ENCODE results near the gene UGT1A9. TPM values are rescaled to one million over a fixed set of nuclear protein-coding genes. Genes with fewer than 3 reads are reported as not detected.

UGT1A9 gene
- total and polyA plus RNA-seq, 2 experiments from 2014 or later, result not detected

GRCh38 chr2:233690444-233690843 is 18.7 kb downstream of the UGT1A9 start:
- Histone ChIP-seq H3F3A (replicated peaks; ENCODE audit: low read depth) (no peaks in the 10 kb centered on the region), H4K20me1 (replicated peaks; ENCODE audit: insufficient read depth) (no peaks in the 10 kb centered on the region; the same call in 1 of the 2 replicates), H2AFZ (no peak overlapping the region), H3K4me3 (no peak overlapping the region), H3K9me2 (ENCODE audit: insufficient read depth) (peaks cover 16% of the 10 kb centered on the region; the same call in 1 of the 2 replicates), H3K79me2 (replicated peaks; ENCODE audit: insufficient read depth) (no peaks in the 10 kb centered on the region), H3K4me1 (ENCODE audit: insufficient read depth) (peaks cover 7% of the 10 kb centered on the region; the same call in 1 of the 2 replicates), H3K36me3 (ENCODE audit: insufficient read depth) (no peaks in the 10 kb centered on the region), H3K27ac (ENCODE audit: low read depth) (no peak overlapping the region), H3K27me3 (ENCODE audit: insufficient read depth) (no peaks in the 10 kb centered on the region), H3K4me2 (no peak overlapping the region)
- no peak overlapping the region for H3K4me3 Mint-ChIP-seq
- H3K27me3 Mint-ChIP-seq (ENCODE audit: insufficient read depth, low read depth, poor library complexity), result peaks cover 2% of the 10 kb centered on the region
- no peak for ATAC-seq
- TF ChIP-seq ETS1 (IDR thresholded peaks at IDR 0.05), result no peak
- TF ChIP-seq JUNB (IDR thresholded peaks at IDR 0.05; ENCODE audit: unreplicated experiment), result no peak
- no peak for TF ChIP-seq REST (IDR thresholded peaks at IDR 0.05; ENCODE audit: unreplicated experiment)
- TF ChIP-seq ZNF462 (CRISPR knock-in tag; IDR thresholded peaks at IDR 0.05), result no peak
- TF ChIP-seq CREB1 (CRISPR knock-in tag; IDR thresholded peaks at IDR 0.05; ENCODE audit: low read depth), result no peak
- no peak for TF ChIP-seq CTCF (conservative IDR thresholded peaks at IDR 0.05; ENCODE audit: low read depth in 2 of 2)
- no peak for TF ChIP-seq NANOG (IDR thresholded peaks at IDR 0.05; ENCODE audit: borderline replicate concordance)
- no peak for TF ChIP-seq POLR2AphosphoS5 (IDR thresholded peaks at IDR 0.05; ENCODE audit: low read depth)
- no peak for TF ChIP-seq STAT1 (IDR thresholded peaks at IDR 0.05; ENCODE audit: unreplicated experiment)
- no peak for TF ChIP-seq ZNF114 (CRISPR knock-in tag; IDR thresholded peaks at IDR 0.05)
- TF ChIP-seq EZH2phosphoT487 (IDR thresholded peaks at IDR 0.05; ENCODE audit: unreplicated experiment), result no peak
- TF ChIP-seq ZNF331 (CRISPR knock-in tag; IDR thresholded peaks at IDR 0.05; ENCODE audit: low read depth), result no peak
- no peak for TF ChIP-seq EZH2 (IDR thresholded peaks at IDR 0.05; ENCODE audit: low read depth, unreplicated experiment)
- no peak overlapping the region for H3K27ac Mint-ChIP-seq
- peaks cover 20% of the 10 kb centered on the region for H3K4me1 Mint-ChIP-seq
- H3K9me3 Mint-ChIP-seq, result no peaks in the 10 kb centered on the region
- no peak for DNase-seq (ENCODE audit: low spot score)
- no peaks in the 10 kb centered on the region; the same call in 2 of the 3 replicates for H3K36me3 Mint-ChIP-seq (ENCODE audit: low read depth)

Measured in GM23338 (cell line).